ENCODE results near the gene GZMM. TPM values are rescaled to one million over a fixed set of nuclear protein-coding genes. Genes with fewer than 3 reads are reported as not detected.
A peak's percentile ranks its signal among the peaks of the same experiment; 100 is the strongest.

Gene GZMM
- total RNA-seq (ENCODE audit: low replicate concordance) = 0.34 TPM in 1 of 2 replicates, not detected in the other
- long read RNA-seq = 0 reads

DNA sequence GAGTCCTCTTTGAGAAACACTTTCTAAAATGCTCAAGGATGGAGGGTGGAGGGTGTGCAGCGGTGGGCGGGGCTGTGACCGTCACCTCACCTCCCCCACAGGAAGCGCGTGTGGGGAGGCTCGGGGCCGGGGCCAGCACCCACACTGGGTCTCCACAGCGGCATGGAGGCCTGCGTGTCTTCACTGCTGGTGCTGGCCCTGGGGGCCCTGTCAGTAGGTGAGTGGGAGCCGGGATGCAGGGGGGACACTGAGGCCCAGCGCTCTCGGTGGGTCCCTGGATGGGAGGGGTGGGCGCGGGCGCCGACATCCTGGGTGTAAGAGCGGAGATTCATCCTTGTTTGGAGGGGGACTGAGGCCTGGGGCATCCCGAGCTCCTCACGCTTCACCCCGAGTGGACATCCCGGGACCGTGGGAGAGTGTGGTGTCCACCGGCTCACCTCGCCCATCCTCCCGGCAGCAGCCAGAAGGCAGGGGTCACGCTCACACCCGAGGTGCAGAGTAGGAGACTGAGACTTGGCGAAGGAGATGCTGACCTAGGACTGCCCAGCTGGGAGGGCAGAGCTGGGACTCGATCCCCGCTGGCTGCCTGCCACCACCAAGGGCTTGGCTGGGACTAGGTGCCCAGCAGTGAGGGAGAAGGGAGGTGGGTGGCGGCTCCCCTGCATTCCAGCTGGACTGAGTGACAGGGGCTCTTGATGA is at the start of gene GZMM:
Gene GZMM (plus strand): TSS at position 144 of the 699 bp plus-strand sequence. CDS start 19 bp downstream, at position 163.
- H3K4me3 Mint-ChIP-seq = no peak within 1 kb of the TSS
- H3K36me3 Mint-ChIP-seq = no peaks in the 10 kb centered on the region
- no peak for DNase-seq (ENCODE audit: extremely low spot score, unreplicated experiment)
- no peaks in the 10 kb centered on the region for H3K4me1 Mint-ChIP-seq (ENCODE audit: unreplicated experiment)
- no peaks in the 10 kb centered on the region for H3K27me3 Mint-ChIP-seq
- peak within 1 kb of the TSS; percentile 16 for H3K27ac Mint-ChIP-seq
- TF ChIP-seq, protein P1, sequence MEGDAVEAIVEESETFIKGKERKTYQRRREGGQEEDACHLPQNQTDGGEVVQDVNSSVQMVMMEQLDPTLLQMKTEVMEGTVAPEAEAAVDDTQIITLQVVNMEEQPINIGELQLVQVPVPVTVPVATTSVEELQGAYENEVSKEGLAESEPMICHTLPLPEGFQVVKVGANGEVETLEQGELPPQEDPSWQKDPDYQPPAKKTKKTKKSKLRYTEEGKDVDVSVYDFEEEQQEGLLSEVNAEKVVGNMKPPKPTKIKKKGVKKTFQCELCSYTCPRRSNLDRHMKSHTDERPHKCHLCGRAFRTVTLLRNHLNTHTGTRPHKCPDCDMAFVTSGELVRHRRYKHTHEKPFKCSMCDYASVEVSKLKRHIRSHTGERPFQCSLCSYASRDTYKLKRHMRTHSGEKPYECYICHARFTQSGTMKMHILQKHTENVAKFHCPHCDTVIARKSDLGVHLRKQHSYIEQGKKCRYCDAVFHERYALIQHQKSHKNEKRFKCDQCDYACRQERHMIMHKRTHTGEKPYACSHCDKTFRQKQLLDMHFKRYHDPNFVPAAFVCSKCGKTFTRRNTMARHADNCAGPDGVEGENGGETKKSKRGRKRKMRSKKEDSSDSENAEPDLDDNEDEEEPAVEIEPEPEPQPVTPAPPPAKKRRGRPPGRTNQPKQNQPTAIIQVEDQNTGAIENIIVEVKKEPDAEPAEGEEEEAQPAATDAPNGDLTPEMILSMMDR (conservative IDR thresholded peaks at IDR 0.05) = no peak
- no peaks in the 10 kb centered on the region for H3K9me3 Mint-ChIP-seq

DNA sequence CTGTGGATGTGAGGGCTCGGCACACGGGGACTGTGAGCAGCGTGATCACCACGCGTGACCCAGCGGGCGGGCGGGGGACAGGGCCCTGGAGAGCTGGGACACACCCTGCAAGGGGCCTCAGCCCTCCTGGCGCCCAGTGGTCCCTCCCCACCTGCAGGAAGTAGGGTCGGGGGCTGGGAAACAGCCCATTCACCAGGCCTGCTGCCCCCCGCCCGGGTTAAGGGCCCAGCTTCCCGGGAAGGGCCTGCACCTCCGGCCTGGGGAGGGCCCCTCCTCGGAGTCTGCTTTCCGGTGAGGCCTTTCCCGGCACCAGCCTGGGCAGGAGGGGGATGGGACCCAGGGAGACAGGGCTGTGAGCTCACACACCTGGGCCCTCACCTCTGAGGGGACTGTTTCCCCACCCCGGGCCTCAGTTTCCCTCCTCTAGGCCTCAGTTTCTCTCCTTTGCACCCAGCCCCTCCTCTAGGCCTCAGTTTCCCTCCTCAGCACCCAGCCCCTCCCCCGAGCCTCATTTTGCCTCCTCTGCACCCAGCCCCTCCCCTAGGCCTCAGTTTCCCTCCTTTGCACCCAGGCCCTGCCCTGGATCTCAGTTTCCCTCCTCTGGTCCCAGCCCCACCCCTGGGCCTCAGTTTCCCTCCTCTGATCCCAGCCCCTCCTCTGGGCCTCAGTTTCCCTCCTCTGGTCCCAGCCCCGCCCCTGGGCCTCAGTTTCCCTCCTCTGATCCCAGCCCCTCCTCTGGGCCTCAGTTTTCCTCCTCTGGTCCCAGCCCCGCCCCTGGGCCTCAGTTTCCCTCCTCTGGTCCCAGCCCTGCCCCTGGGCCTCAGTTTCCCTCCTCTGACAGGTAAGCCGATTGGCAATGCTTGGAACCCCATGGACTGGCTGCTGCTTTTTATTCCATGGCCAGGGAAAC is 49.4 kb upstream of the GZMM start:
- H3K27me3 Mint-ChIP-seq = peaks cover 19% of the 10 kb centered on the region
- DNase-seq (ENCODE audit: extremely low spot score, unreplicated experiment) = no peak
- no peaks in the 10 kb centered on the region for H3K36me3 Mint-ChIP-seq
- no peaks in the 10 kb centered on the region for H3K4me1 Mint-ChIP-seq (ENCODE audit: unreplicated experiment)
- no peak overlapping the region for H3K27ac Mint-ChIP-seq
- no peaks in the 10 kb centered on the region for H3K9me3 Mint-ChIP-seq
- no peak overlapping the region for H3K4me3 Mint-ChIP-seq
- TF ChIP-seq, protein P1 (conservative IDR thresholded peaks at IDR 0.05) = no peak

DNA sequence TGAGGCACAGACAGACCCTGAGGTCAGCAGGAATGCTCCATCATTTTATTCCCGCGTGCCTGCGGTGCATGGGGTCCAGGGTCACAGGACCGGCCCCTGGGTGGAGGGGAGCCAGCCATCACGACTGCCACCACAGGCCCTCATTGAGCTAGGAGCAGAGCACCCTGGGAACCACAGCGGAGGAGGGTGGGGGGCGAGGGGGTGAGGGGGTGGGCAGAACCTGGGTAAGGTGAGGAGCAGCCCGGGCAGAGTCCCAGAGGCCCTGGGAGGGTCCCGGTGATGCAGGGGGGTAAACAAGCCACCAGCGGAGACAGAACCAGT is 48.8 kb upstream of the GZMM start:
- H3K36me3 Mint-ChIP-seq = no peaks in the 10 kb centered on the region
- H3K27me3 Mint-ChIP-seq = peaks cover 23% of the 10 kb centered on the region
- H3K9me3 Mint-ChIP-seq = no peaks in the 10 kb centered on the region
- no peak overlapping the region for H3K4me3 Mint-ChIP-seq
- H3K4me1 Mint-ChIP-seq (ENCODE audit: unreplicated experiment) = no peaks in the 10 kb centered on the region
- H3K27ac Mint-ChIP-seq = no peak overlapping the region
- no peak for DNase-seq (ENCODE audit: extremely low spot score, unreplicated experiment)
- TF ChIP-seq, protein P1 (conservative IDR thresholded peaks at IDR 0.05) = no peak

DNA sequence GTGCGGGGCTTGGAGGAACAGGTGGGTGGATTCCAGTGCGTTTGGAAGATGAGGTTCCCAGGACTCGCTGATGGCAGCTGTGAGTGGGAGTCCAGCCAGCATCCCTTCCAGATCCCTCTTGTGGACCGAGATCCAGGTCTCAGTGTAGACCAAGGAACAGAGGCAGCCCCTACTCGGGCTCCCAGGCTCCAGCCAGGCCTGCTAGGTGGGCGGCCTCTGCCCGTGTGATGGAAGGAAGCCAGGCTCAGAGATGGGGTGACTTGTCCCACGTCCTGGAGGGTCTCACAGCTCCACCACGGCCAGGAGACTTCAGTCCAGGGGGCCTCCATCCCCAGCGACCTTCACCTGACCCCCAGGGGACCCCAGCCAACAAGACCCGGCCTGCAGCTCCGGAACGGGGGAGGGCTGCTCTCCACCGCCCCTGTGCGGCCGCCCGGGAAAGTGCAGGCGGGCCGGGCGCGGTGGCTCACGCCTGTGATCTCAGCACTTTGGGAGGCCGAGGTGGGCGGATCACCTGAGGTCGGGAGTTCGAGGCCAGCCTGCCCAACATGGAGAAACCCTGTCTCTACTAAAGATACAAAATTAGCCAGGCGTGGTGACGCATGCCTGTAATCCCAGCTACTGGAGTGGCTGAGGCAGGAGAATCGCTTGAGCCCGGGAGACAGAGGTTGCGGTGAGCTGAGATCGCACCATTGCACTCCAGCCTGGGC is 48.3 kb upstream of the GZMM start:
- H3K27me3 Mint-ChIP-seq = peaks cover 26% of the 10 kb centered on the region
- DNase-seq (ENCODE audit: extremely low spot score, unreplicated experiment) = peak; percentile 77
- no peaks in the 10 kb centered on the region for H3K36me3 Mint-ChIP-seq
- H3K4me3 Mint-ChIP-seq = no peak overlapping the region
- H3K27ac Mint-ChIP-seq = no peak overlapping the region
- no peaks in the 10 kb centered on the region for H3K4me1 Mint-ChIP-seq (ENCODE audit: unreplicated experiment)
- TF ChIP-seq, protein P1 (conservative IDR thresholded peaks at IDR 0.05) = peak; percentile 87
- H3K9me3 Mint-ChIP-seq = no peaks in the 10 kb centered on the region

DNA sequence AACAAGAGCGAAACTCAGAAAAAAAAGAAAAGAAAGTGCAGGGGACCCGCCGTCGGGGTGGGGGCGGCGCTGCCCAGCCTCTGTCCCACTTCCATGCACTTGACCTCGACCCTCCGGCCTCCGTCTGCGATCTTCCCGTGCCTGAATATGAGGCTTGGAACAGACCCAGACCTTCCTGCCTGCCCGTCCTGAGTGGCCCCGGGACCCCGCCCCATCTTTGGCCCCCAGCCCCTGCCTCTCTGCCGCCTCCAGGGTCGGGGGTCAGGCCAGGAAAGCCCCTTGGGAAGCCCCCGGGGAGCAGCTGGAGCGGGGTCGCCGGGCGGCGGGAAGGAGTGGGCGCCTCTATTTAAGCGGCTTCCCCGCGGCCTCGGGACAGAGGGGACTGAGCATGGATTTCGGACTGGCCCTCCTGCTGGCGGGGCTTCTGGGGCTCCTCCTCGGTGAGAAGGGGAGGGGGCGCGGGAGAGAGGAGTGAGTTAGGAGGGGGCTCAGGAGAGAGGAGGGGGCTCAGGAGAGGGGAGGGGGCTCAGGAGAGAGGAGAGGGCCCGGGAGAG is 47.7 kb upstream of the GZMM start, which contains the start of gene MADCAM1:
Gene MADCAM1 (plus strand): TSS at position 375 of the 554 bp plus-strand sequence. CDS start 14 bp downstream, at position 389.
- H3K9me3 Mint-ChIP-seq = no peaks in the 10 kb centered on the region
- no peak within 1 kb of the TSS for H3K4me3 Mint-ChIP-seq
- no peaks in the 10 kb centered on the region for H3K36me3 Mint-ChIP-seq
- H3K4me1 Mint-ChIP-seq (ENCODE audit: unreplicated experiment) = no peaks in the 10 kb centered on the region
- TF ChIP-seq, protein P1 (conservative IDR thresholded peaks at IDR 0.05) = no peak
- no peak for DNase-seq (ENCODE audit: extremely low spot score, unreplicated experiment)
- peaks cover 26% of the 10 kb centered on the region for H3K27me3 Mint-ChIP-seq
- H3K27ac Mint-ChIP-seq = no peak within 1 kb of the TSS
